OCI-LY1 (cell line): ENCODE results near the gene DRC3.

Source experiments
- EZH2 ChIP-seq: fragments of 200-600 bp; sonication (generic), shearing (Covaris generic); IDR thresholded peaks from 2 replicates; pipeline ENCODE4 v1.8.0; 2017; ENCODE audit warnings: borderline replicate concordance, mixed run types, mild to moderate bottlenecking, antibody characterized with exemption, low read length, moderate library complexity, mixed read lengths
- TF ChIP-seq, protein P1 (sequence below): fragments of 200-600 bp; sonication (generic), shearing (Covaris generic); IDR thresholded peaks from 2 replicates; pipeline ENCODE4 v1.5.1; 2017; ENCODE audit warnings: mild to moderate bottlenecking, antibody characterized with exemption, low read length, moderate library complexity, mixed read lengths

DNA sequence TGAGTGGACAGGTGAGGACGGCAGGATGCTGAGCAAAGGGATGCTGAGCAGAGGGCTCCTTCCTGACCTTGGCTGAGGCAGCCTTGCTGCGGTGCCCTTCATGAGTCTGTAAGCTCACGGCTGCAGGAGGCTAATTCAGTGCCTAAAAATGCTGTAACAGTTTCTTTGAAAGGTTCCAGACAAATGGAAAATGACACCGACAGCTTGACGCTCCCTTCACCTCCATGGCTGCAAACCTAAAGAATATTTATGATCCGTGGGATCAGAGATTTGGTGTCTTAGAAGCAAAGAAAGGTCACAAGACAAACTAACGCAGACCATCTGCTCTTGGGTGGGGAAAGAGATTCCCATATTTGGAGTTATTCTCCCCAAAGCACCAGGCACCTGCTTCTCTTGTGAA lies 28.4 kb upstream of the DRC3 start:
- TF ChIP-seq, protein P1, sequence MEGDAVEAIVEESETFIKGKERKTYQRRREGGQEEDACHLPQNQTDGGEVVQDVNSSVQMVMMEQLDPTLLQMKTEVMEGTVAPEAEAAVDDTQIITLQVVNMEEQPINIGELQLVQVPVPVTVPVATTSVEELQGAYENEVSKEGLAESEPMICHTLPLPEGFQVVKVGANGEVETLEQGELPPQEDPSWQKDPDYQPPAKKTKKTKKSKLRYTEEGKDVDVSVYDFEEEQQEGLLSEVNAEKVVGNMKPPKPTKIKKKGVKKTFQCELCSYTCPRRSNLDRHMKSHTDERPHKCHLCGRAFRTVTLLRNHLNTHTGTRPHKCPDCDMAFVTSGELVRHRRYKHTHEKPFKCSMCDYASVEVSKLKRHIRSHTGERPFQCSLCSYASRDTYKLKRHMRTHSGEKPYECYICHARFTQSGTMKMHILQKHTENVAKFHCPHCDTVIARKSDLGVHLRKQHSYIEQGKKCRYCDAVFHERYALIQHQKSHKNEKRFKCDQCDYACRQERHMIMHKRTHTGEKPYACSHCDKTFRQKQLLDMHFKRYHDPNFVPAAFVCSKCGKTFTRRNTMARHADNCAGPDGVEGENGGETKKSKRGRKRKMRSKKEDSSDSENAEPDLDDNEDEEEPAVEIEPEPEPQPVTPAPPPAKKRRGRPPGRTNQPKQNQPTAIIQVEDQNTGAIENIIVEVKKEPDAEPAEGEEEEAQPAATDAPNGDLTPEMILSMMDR, result no peak
- TF ChIP-seq EZH2, result no peak
